ENCODE data around the gene PEX14.

GRCh38 chr1:10677491-10678391 lies 203.0 kb downstream of the PEX14 start:
- TF ChIP-seq CTCF (IDR thresholded peaks at IDR 0.05; ENCODE audit: extremely low read depth in 1 of 2, insufficient read depth in 1 of 2, low read depth in 1 of 2, low read length in 2 of 2) (no peak), POLR2AphosphoS5 (IDR thresholded peaks at IDR 0.05; ENCODE audit: insufficient read depth, low read depth, low read length) (no peak), POLR2A (IDR thresholded peaks at IDR 0.05; ENCODE audit: low read depth, low read length) (no peak), MAX (IDR thresholded peaks at IDR 0.05; ENCODE audit: insufficient read depth, insufficient read length) (no peak), EZH2 (IDR thresholded peaks at IDR 0.05; ENCODE audit: borderline replicate concordance, low read depth, low read length, severe bottlenecking) (no peak), GATA2 (IDR thresholded peaks at IDR 0.05; ENCODE audit: insufficient read depth, insufficient read length, low read depth, low read length) (no peak), JUN (IDR thresholded peaks at IDR 0.05; ENCODE audit: borderline replicate concordance, insufficient read depth, insufficient read length, low read depth) (no peak), MYC (IDR thresholded peaks at IDR 0.05; ENCODE audit: low read depth, low read length) (no peak), FOS (IDR thresholded peaks at IDR 0.05; ENCODE audit: borderline replicate concordance, insufficient read depth, low read length) (no peak)

Data from endothelial cell of umbilical vein (primary cell).